Stimulated activated CD8-positive, alpha-beta memory T cell treated with anti-CD3 and anti-CD28 coated beads, Interleukin-7, amount 100 ng/mL, for 4 hours (primary cell): ENCODE measurements around the gene WDR77.

Source experiments
- DNase-seq, 2 donors: peaks; one replicate each; pipeline ENCODE4 v3.0.0-alpha.2; 2020; ENCODE audit warnings: low read depth in 2 of 2

WDR77 gene

GRCh38 chr1:111448918-111449702 lies at the start of gene WDR77, which contains the start of gene ATP5PB:
Gene WDR77, minus strand, starts transcription at chr1:111449256. Its CDS starts 87 bp downstream, at chr1:111449169.
Gene ATP5PB, plus strand, starts transcription at chr1:111449464. Its CDS starts 78 bp downstream, at chr1:111449542.
- DNase-seq = peak; percentile 84 to 90

GRCh38 chr1:111497592-111497991 lies 48.5 kb upstream of the WDR77 start:
- DNase-seq = no peak

- DNase-seq = no peak
Observed at GRCh38 chr1:111496398-111496797, 47.3 kb upstream of the WDR77 start.

- no peak for DNase-seq
Observed at GRCh38 chr1:111491070-111491469, 42.0 kb upstream of the WDR77 start.

GRCh38 chr1:111490220-111490619 lies 41.2 kb upstream of the WDR77 start:
- no peak for DNase-seq

- DNase-seq = no peak
Observed at GRCh38 chr1:111489604-111490003, 40.5 kb upstream of the WDR77 start.

GRCh38 chr1:111488669-111489068 lies 39.6 kb upstream of the WDR77 start:
- DNase-seq = no peak

GRCh38 chr1:111487133-111487532 lies 38.1 kb upstream of the WDR77 start:
- DNase-seq = no peak

GRCh38 chr1:111486431-111486830 lies 37.4 kb upstream of the WDR77 start:
- DNase-seq = no peak

GRCh38 chr1:111484391-111485026 lies 35.5 kb upstream of the WDR77 start:
- no peak for DNase-seq

GRCh38 chr1:111483876-111484275 lies 34.8 kb upstream of the WDR77 start:
- DNase-seq = no peak

GRCh38 chr1:111483166-111483565 lies 34.1 kb upstream of the WDR77 start:
- DNase-seq = no peak

- DNase-seq = peak; percentile 35 to 37
Observed at GRCh38 chr1:111481387-111482221, 32.5 kb upstream of the WDR77 start.

- no peak for DNase-seq
Observed at GRCh38 chr1:111480674-111481073, 31.6 kb upstream of the WDR77 start.

GRCh38 chr1:111476761-111477309 lies 27.8 kb upstream of the WDR77 start:
- peak; percentile 2 to 17 for DNase-seq

GRCh38 chr1:111476214-111476613 lies 27.2 kb upstream of the WDR77 start:
- DNase-seq = no peak

- peak in 1 of 2 donors; percentile 1 for DNase-seq
Observed at GRCh38 chr1:111475701-111476100, 26.6 kb upstream of the WDR77 start.

- no peak for DNase-seq
Observed at GRCh38 chr1:111474521-111474920, 25.5 kb upstream of the WDR77 start.

- no peak for DNase-seq
Observed at GRCh38 chr1:111474106-111474505, 25.1 kb upstream of the WDR77 start.

- no peak for DNase-seq
Observed at GRCh38 chr1:111471538-111471937, 22.5 kb upstream of the WDR77 start.

- DNase-seq = peak; percentile 53 to 61
Observed at GRCh38 chr1:111471012-111471411, 22.0 kb upstream of the WDR77 start.

GRCh38 chr1:111470596-111470995 lies 21.5 kb upstream of the WDR77 start:
- no peak for DNase-seq
